Measurements from ENCODE around the gene CLEC4F. TPM values are rescaled to one million over a fixed set of nuclear protein-coding genes. Genes with fewer than 3 reads are reported as not detected.

The CLEC4F gene
- total and polyA plus RNA-seq, 4 donors = 0.03 to 0.25 (median 0.19) TPM; not detected in 1

DNA sequence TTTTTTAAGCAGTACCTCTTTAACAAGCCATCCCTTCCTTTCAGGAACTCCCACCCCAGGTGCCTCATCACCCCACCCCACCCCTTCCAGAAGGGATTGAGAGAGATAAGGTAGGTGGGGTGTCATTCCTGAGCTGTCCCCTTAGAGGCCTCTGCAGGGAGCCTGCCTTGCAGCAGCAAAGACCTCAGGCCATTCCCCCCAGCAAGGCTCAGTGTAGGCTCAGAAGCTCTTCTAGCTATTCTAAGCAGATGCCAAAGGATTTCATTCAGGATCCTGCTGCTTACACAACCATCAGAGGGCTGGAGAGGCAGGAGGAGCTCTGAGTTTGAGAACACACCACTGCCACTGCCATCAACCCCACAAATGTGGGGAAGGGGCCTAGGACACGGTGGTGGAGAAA is 24.1 kb downstream of the CLEC4F start (continued):
- TF ChIP-seq EGR1 (IDR thresholded peaks at IDR 0.05; ENCODE audit: low read depth in 2 of 2) (no peak), TAF1 (conservative IDR thresholded peaks at IDR 0.05) (no peak), FOXA1 (IDR thresholded peaks at IDR 0.05) (no peak), RXRA (IDR thresholded peaks at IDR 0.05) (no peak), FOXA2 (IDR thresholded peaks at IDR 0.05) (no peak)

DNA sequence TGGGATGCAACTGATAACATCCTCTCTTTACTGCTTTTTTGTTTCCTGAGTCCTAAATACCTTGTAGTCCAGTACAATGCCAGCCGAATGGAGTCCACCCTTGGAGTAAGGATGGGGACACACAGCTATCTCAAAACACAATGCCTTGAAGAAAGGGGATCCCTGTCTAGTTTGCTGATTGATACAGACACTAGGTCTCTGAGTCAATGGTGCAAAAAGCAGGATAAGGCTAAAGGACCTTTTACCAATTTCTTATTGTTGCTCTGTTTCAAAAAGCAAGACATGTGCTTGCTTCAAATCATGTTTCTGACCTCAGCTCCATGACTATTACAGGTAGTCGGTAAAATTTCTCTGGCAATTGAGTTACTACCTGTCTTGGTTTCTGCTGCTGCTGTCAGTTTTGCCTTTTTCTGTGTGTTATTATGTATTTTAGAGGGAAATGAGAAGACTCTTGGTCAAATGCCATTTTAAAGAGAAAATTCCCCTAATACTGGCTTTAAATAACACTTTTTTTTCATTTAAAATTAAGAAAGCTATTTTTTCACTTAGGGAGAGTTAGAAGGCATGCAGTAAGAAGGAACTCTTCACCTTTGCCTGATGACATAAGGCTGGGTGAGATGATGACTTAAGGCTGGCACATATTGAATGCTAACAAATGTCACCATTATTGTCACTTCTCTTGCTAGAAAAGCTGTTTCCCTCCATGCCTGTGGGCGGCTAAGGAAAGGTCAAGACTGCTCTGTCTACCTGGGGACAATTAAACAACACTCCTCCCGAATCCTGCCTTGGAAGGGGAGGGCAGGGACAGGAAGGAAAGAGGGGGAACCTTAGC is 25.0 kb downstream of the CLEC4F start:
- WGBS = 70% methylated on average over 4 of the region's 4 CpGs
- no peak for DNase-seq (ENCODE audit: low spot score)
- H3K4me3 ChIP-seq (ENCODE audit: low read depth in 1 of 3, low read length in 3 of 3) = no peak overlapping the region
- H3K9me3 ChIP-seq (ENCODE audit: control insufficient read depth in 4 of 4, low read length in 3 of 4) = no peaks in the 10 kb centered on the region
- H3K9ac ChIP-seq (ENCODE audit: low read depth in 1 of 2, low read length in 2 of 2) = no peak overlapping the region
- no peak overlapping the region for H3K27ac ChIP-seq (ENCODE audit: low read depth in 1 of 2, low read length in 2 of 2)
- TF ChIP-seq FOXA1 (IDR thresholded peaks at IDR 0.05) (no peak), HNF4G (IDR thresholded peaks at IDR 0.05) (no peak)
- H3K4me1 ChIP-seq (ENCODE audit: control insufficient read depth in 4 of 4, insufficient read depth in 4 of 4, low read length in 3 of 4) = peaks cover 0 to 3% (median under 1%) of the 10 kb centered on the region in 4 donors
- H3K27me3 ChIP-seq (ENCODE audit: control insufficient read depth in 4 of 4, insufficient read depth in 4 of 4, low read length in 3 of 4) = peaks cover 0 to 10% (median 8%) of the 10 kb centered on the region in 4 donors
- H3K36me3 ChIP-seq (ENCODE audit: control insufficient read depth in 4 of 4, insufficient read depth in 3 of 4, low read depth in 1 of 4, low read length in 3 of 4) = no peaks in the 10 kb centered on the region

DNA sequence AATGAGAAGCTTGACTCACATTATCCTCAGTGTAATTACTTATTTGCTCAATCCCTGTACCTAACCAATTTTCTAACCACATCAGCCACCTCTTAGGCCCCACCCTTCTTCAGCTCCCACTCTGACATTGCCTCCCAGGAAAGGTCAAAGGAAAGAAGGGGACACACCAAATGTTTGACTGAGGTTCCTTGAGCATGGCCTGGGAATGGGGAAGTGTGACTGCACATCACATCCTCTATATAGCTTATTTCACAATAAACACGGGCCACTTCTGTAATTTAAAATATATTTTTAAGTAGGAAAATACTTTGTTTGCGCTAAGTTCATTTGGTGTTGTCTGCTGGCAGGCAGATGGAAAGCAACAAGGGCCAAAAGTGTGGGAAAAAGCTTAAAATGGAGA is 26.9 kb downstream of the CLEC4F start:
- H3K4me1 ChIP-seq (ENCODE audit: control insufficient read depth in 4 of 4, insufficient read depth in 4 of 4, low read length in 3 of 4) = peaks cover 7 to 12% (median 9%) of the 10 kb centered on the region in 4 donors
- peaks cover 0 to 20% (median 12%) of the 10 kb centered on the region in 4 donors for H3K27me3 ChIP-seq (ENCODE audit: control insufficient read depth in 4 of 4, insufficient read depth in 4 of 4, low read length in 3 of 4)
- H3K27ac ChIP-seq (ENCODE audit: low read depth in 1 of 2, low read length in 2 of 2) = no peak overlapping the region
- H3K36me3 ChIP-seq (ENCODE audit: control insufficient read depth in 4 of 4, insufficient read depth in 3 of 4, low read depth in 1 of 4, low read length in 3 of 4) = no peaks in the 10 kb centered on the region
- TF ChIP-seq TAF1 (conservative IDR thresholded peaks at IDR 0.05) = no peak
- no peak for TF ChIP-seq SP1 (IDR thresholded peaks at IDR 0.05)
- TF ChIP-seq, protein P1, sequence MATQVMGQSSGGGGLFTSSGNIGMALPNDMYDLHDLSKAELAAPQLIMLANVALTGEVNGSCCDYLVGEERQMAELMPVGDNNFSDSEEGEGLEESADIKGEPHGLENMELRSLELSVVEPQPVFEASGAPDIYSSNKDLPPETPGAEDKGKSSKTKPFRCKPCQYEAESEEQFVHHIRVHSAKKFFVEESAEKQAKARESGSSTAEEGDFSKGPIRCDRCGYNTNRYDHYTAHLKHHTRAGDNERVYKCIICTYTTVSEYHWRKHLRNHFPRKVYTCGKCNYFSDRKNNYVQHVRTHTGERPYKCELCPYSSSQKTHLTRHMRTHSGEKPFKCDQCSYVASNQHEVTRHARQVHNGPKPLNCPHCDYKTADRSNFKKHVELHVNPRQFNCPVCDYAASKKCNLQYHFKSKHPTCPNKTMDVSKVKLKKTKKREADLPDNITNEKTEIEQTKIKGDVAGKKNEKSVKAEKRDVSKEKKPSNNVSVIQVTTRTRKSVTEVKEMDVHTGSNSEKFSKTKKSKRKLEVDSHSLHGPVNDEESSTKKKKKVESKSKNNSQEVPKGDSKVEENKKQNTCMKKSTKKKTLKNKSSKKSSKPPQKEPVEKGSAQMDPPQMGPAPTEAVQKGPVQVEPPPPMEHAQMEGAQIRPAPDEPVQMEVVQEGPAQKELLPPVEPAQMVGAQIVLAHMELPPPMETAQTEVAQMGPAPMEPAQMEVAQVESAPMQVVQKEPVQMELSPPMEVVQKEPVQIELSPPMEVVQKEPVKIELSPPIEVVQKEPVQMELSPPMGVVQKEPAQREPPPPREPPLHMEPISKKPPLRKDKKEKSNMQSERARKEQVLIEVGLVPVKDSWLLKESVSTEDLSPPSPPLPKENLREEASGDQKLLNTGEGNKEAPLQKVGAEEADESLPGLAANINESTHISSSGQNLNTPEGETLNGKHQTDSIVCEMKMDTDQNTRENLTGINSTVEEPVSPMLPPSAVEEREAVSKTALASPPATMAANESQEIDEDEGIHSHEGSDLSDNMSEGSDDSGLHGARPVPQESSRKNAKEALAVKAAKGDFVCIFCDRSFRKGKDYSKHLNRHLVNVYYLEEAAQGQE (IDR thresholded peaks at IDR 0.05) = no peak
- no peak for TF ChIP-seq JUND (IDR thresholded peaks at IDR 0.05)
- TF ChIP-seq FOXA1 (IDR thresholded peaks at IDR 0.05) = no peak
- no peak for TF ChIP-seq GABPA (IDR thresholded peaks at IDR 0.05 in 1 of 2, conservative IDR thresholded peaks at IDR 0.05 in 1 of 2)
- TF ChIP-seq HNF4G (IDR thresholded peaks at IDR 0.05) = no peak
- TF ChIP-seq, protein P2, sequence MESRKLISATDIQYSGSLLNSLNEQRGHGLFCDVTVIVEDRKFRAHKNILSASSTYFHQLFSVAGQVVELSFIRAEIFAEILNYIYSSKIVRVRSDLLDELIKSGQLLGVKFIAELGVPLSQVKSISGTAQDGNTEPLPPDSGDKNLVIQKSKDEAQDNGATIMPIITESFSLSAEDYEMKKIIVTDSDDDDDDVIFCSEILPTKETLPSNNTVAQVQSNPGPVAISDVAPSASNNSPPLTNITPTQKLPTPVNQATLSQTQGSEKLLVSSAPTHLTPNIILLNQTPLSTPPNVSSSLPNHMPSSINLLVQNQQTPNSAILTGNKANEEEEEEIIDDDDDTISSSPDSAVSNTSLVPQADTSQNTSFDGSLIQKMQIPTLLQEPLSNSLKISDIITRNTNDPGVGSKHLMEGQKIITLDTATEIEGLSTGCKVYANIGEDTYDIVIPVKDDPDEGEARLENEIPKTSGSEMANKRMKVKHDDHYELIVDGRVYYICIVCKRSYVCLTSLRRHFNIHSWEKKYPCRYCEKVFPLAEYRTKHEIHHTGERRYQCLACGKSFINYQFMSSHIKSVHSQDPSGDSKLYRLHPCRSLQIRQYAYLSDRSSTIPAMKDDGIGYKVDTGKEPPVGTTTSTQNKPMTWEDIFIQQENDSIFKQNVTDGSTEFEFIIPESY (IDR thresholded peaks at IDR 0.05) = no peak
- no peak for TF ChIP-seq YY1 (IDR thresholded peaks at IDR 0.05)
- no peak for TF ChIP-seq RAD21 (IDR thresholded peaks at IDR 0.05)
- no peak for TF ChIP-seq HNF4A (conservative IDR thresholded peaks at IDR 0.05)
- H3K9ac ChIP-seq (ENCODE audit: low read depth in 1 of 2, low read length in 2 of 2) = no peak overlapping the region
- no peaks in the 10 kb centered on the region for H3K9me3 ChIP-seq (ENCODE audit: control insufficient read depth in 4 of 4, low read length in 3 of 4)
- WGBS = 68% methylated on average over 2 of the region's 2 CpGs
- H3K4me3 ChIP-seq (ENCODE audit: low read depth in 1 of 3, low read length in 3 of 3) = no peak overlapping the region
- no peak for DNase-seq (ENCODE audit: low spot score)
